Esophagus muscularis mucosa (tissue), 4 donors: ENCODE data around the gene TP53INP2. TPM values are rescaled to one million over a fixed set of nuclear protein-coding genes. Genes with fewer than 3 reads are reported as not detected.

ENCODE experiments used
- DNase-seq: peaks from one replicate; pipeline ENCODE4 v3.0.0-alpha.2; 2017; ENCODE audit errors: extremely low spot score
- H3K27ac ChIP-seq, 4 donors: fragments of 200-600 bp; sonication (generic); replicated peaks in 1 of 4; 1 replicate in 3 of 4; 2 replicates in 1 of 4; pipeline ENCODE4 v1.5.1; 2016 to 2019; ENCODE audit warnings: mild to moderate bottlenecking in 1 of 4
- H3K27me3 ChIP-seq, 4 donors: fragments of 200-600 bp; sonication (generic); one replicate each; pipeline versions ENCODE4 v1.5.1 to v1.6.0; 2016 to 2019
- H3K36me3 ChIP-seq, 4 donors: fragments of 200-600 bp; sonication (generic); one replicate each; pipeline ENCODE4 v1.5.1; 2016 to 2019
- H3K4me1 ChIP-seq, 4 donors: fragments of 200-600 bp; sonication (generic); one replicate each; pipeline ENCODE4 v1.5.1; 2016 to 2019
- H3K4me3 ChIP-seq, 4 donors: fragments of 200-600 bp; sonication (generic); 1 replicate in 2 of 4; 2 replicates in 2 of 4; pipeline ENCODE4 v1.5.1; 2016 to 2019; ENCODE audit warnings: mild to moderate bottlenecking in 4 of 4, moderate library complexity in 1 of 4
- H3K9me3 ChIP-seq, 4 donors: fragments of 200-600 bp; sonication (generic); 1 replicate in 3 of 4; 2 replicates in 1 of 4; pipeline ENCODE4 v1.5.1; 2016 to 2019
- EP300 ChIP-seq: sonication (generic); formaldehyde crosslinking; IDR thresholded peaks from one replicate; pipeline ENCODE4 v1.6.1; 2017; ENCODE audit warnings: antibody characterized with exemption
- POLR2A ChIP-seq: fragments of 450-650 bp; IDR thresholded peaks from one replicate; pipeline ENCODE4 v1.6.1; 2017; ENCODE audit warnings: antibody characterized with exemption, moderate library complexity, mild to moderate bottlenecking, low read depth
- POLR2AphosphoS5 ChIP-seq, 2 donors: sonication (generic); formaldehyde crosslinking; IDR thresholded peaks; one replicate each; pipeline ENCODE4 v1.6.1; 2017; ENCODE audit warnings: antibody characterized with exemption in 2 of 2
- WGBS: methylation state at CpG from one replicate; pipeline ENCODE4 v1.1.5; 2018; 5-methylcytosine and 5-hydroxymethylcytosine counted together
- intact Hi-C: fragments of 100-400 bp; cut with DNase I; formaldehyde crosslinking; loops from one replicate; pipeline ENCODE4 v1.15.1; 2023
- total RNA-seq, 4 donors: library from RNA; depleted of rRNA; stranded (reverse); fragments of >200 nt; gene quantifications; one replicate each; pipeline versions ENCODE4 v1.1.0 to v1.2.1, GENCODE V29; 2016
- TF ChIP-seq, protein P1 (sequence below), 3 experiments: fragments of 200-600 bp in 2 of 3; fragments of 450-650 bp in 1 of 3; sonication (generic) in 2 of 3; IDR thresholded peaks; one replicate each; pipeline ENCODE4 v1.5.1; 2017 to 2019; ENCODE audit warnings: antibody characterized with exemption in 3 of 3, mild to moderate bottlenecking in 2 of 3, moderate library complexity in 1 of 3

TP53INP2 gene
- total RNA-seq, 4 donors from 2014 or later, result 37.1 to 73.1 (median 62.5) TPM

DNA sequence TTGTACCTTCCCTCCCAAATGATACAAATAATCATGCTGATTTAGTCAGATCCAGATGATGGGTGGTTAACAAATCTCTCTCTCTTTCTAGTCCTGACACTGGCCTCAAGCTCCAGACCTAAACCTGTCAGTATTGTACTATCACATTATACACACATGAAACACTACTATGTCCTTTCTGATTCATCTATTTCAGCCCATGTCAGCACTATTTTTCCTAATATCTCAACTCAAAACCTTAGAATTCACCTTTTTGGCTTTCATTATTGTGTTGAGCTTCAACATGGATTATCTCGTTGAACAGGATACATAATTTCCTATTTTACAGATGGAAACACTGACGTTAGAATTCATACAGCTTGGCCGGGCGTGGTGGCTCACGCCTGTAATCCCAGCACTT is 30.7 kb upstream of the TP53INP2 start:
- H3K27me3 ChIP-seq, result no peaks in the 10 kb centered on the region
- intact Hi-C loops, result no loop called here
- 93% methylated on average over 5 of the region's 5 CpGs for whole genome bisulfite sequencing
- H3K36me3 ChIP-seq, result no peaks in the 10 kb centered on the region
- H3K4me3 ChIP-seq, result no peak overlapping the region
- DNase-seq, result no peak
- H3K9me3 ChIP-seq, result no peaks in the 10 kb centered on the region
- H3K4me1 ChIP-seq, result peaks cover 5 to 22% (median 15%) of the 10 kb centered on the region in 4 donors
- no peak overlapping the region for H3K27ac ChIP-seq
- TF ChIP-seq POLR2A, result no peak
- TF ChIP-seq POLR2AphosphoS5 (IDR thresholded peaks at IDR 0.05), result no peak
- TF ChIP-seq, protein P1, sequence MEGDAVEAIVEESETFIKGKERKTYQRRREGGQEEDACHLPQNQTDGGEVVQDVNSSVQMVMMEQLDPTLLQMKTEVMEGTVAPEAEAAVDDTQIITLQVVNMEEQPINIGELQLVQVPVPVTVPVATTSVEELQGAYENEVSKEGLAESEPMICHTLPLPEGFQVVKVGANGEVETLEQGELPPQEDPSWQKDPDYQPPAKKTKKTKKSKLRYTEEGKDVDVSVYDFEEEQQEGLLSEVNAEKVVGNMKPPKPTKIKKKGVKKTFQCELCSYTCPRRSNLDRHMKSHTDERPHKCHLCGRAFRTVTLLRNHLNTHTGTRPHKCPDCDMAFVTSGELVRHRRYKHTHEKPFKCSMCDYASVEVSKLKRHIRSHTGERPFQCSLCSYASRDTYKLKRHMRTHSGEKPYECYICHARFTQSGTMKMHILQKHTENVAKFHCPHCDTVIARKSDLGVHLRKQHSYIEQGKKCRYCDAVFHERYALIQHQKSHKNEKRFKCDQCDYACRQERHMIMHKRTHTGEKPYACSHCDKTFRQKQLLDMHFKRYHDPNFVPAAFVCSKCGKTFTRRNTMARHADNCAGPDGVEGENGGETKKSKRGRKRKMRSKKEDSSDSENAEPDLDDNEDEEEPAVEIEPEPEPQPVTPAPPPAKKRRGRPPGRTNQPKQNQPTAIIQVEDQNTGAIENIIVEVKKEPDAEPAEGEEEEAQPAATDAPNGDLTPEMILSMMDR (IDR thresholded peaks at IDR 0.05), result no peak
- no peak for TF ChIP-seq EP300

DNA sequence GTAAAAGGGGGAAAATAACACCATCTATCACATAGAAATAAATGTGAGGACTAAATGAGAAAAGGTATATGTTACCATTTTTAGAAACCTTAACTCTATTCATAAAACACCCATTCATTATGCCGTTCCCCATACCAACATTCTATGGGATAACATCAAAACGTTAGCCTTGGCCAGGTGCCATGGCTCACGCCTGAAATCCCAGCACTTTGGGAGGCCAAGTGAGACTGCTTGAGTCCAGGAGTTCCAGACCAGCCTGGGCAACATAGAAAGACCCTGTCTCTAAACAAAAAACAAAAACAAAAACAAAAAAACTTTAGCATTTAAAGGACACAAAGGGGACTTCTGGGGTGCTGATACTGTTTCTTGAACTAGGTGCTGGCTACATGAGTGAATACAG is 28.6 kb upstream of the TP53INP2 start:
- no peaks in the 10 kb centered on the region for H3K27me3 ChIP-seq
- H3K9me3 ChIP-seq, result no peaks in the 10 kb centered on the region
- TF ChIP-seq POLR2A (no peak), POLR2AphosphoS5 (IDR thresholded peaks at IDR 0.05) (no peak), EP300 (no peak)
- TF ChIP-seq, protein P1 (IDR thresholded peaks at IDR 0.05), result no peak
- no peak overlapping the region for H3K4me3 ChIP-seq
- H3K27ac ChIP-seq, result no peak overlapping the region
- peaks cover 5 to 22% (median 15%) of the 10 kb centered on the region in 4 donors for H3K4me1 ChIP-seq
- 29% methylated on average over 3 of the region's 3 CpGs for WGBS
- H3K36me3 ChIP-seq, result no peaks in the 10 kb centered on the region
- no peak for DNase-seq
- intact Hi-C loops, result no loop called here

DNA sequence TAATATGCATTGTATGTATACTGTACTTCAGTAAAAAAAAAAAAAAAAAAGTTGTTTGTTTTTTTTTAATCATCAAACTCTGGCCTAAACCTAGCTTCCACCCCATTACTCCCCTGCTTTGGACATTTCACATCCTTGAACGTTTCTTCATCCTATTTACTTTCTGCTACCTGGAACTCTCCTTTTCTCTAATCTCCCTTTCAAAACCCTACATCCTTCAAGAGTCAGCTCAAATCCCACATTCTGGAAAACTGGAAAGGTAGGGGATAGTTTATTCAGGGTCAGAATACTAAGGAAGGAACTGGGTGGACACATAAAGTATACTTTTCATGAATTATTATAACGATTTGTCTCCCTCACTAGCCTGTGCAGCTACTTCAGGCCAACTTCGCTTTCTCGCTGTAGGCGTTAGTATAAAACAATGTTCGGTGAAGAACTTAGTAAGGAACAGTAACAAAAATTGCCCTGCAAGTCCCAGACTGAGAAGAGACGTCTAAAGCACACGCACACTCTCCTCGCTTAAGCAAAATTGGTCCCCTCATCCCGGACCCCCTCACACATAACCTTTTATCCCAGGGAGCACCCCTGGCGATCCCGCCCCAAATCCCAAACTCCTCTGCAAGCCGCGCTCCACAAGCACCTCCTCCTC is 28.0 kb upstream of the TP53INP2 start:
- TF ChIP-seq POLR2A (no peak), POLR2AphosphoS5 (IDR thresholded peaks at IDR 0.05) (no peak), EP300 (no peak)
- TF ChIP-seq, protein P1 (IDR thresholded peaks at IDR 0.05), result no peak
- Histone ChIP-seq H3K36me3 (no peaks in the 10 kb centered on the region), H3K4me1 (peaks cover 5 to 22% (median 15%) of the 10 kb centered on the region in 4 donors), H3K4me3 (peak overlapping the region; percentile 81 to 89 (median 88)), H3K9me3 (no peaks in the 10 kb centered on the region), H3K27me3 (no peaks in the 10 kb centered on the region), H3K27ac (peak overlapping the region; percentile 74 to 85 (median 77))
- no peak for DNase-seq
- intact Hi-C loops, result no loop called here
- WGBS, result 0% methylated on average over 14 of the region's 14 CpGs

DNA sequence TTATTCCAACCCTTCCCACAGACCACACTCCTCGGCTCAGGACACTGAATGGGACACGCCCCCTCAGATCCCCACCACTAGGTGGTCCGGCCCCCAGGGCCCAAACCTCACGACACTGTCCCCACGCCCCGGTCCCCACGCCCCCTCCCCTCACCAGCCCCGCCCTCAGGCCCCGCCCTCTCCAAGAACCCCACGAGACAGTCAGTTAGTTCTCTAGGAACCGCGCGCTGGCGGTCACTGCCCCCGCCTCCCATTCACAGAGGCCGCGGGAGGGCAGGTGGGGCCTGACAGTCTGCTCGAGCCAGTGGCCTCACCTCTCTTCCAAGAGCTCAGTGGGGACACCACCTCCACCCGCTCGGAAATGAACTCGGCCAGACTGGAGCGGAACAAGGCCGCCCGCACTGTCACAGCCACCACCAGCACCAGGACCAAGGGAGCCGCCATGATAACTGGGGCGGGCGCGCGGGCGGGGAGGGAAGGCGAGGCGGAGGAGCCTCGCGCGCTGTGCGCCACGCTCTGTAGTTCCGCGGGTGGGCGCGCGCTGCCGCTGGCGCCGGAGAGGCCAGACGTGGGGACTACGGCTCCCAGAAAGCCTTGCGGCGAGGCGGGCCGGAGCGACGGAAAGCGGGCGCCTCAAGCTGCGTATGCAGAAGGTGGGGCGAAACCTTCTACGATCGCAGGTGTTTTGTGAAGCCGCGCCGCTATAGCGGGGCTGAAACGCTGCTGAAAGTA is 27.3 kb upstream of the TP53INP2 start, which contains the start of gene PIGU:
PIGU (minus strand) TSS at position 451 of the 732 bp plus-strand sequence; CDS start at position 444, 7 bp downstream.
- peaks cover 5 to 22% (median 15%) of the 10 kb centered on the region in 4 donors for H3K4me1 ChIP-seq
- peak within 1 kb of the TSS; percentile 81 to 89 (median 88) for H3K4me3 ChIP-seq
- no peaks in the 10 kb centered on the region for H3K27me3 ChIP-seq
- TF ChIP-seq POLR2AphosphoS5 (IDR thresholded peaks at IDR 0.05) (peak; percentile 87 to 94), POLR2A (no peak)
- TF ChIP-seq, protein P1 (IDR thresholded peaks at IDR 0.05), result peak; percentile 20 to 37 (median 34)
- WGBS, result under 1% methylated on average over 28 of the region's 64 CpGs
- H3K27ac ChIP-seq, result peak within 1 kb of the TSS; percentile 74 to 85 (median 77)
- DNase-seq, result peak; percentile 97
- intact Hi-C loops, result no loop called here
- no peaks in the 10 kb centered on the region for H3K9me3 ChIP-seq
- H3K36me3 ChIP-seq, result no peaks in the 10 kb centered on the region
